Sigmoid colon (tissue), 4 donors: ENCODE results near the gene NEB.

ENCODE experiments used
- EP300 ChIP-seq, 4 donors: sonication (generic); formaldehyde crosslinking; IDR thresholded peaks; one replicate each; pipeline ENCODE4 v1.6.1; 2017; ENCODE audit warnings: antibody characterized with exemption in 4 of 4
- POLR2A ChIP-seq, 2 donors: fragments of 450-650 bp; IDR thresholded peaks; one replicate each; pipeline ENCODE4 v1.6.1; 2016; ENCODE audit warnings: antibody characterized with exemption in 2 of 2, mild to moderate bottlenecking in 2 of 2, moderate library complexity in 2 of 2
- TF ChIP-seq, protein P1 (sequence below), 4 experiments: fragments of 450-650 bp in 3 of 4; fragments of 200-600 bp in 1 of 4; IDR thresholded peaks; one replicate each; pipeline ENCODE4 v1.5.1; 2016 to 2019; ENCODE audit warnings: antibody characterized with exemption in 4 of 4, mild to moderate bottlenecking in 3 of 4, moderate library complexity in 2 of 4

DNA sequence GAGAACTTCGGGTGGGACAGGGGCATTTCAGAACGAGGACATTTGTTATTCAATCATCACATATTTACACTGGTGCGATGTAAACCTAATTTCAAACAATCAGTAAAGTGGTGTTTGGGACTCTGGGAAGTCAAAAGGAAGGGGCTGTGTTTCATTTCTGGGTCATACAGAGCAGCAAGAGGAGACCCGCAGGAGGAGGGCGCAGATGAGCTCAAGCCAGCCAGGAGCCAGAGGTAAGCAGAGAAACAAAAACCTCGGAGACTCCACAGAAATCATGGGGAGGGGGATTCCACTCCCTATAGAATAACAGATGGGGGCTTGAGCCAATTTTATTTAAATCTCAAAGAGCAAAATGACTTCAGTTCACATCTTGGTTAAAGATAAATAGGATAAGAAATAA lies 55.4 kb downstream of the NEB start:
- TF ChIP-seq POLR2A (IDR thresholded peaks at IDR 0.05) = no peak
- TF ChIP-seq, protein P1, sequence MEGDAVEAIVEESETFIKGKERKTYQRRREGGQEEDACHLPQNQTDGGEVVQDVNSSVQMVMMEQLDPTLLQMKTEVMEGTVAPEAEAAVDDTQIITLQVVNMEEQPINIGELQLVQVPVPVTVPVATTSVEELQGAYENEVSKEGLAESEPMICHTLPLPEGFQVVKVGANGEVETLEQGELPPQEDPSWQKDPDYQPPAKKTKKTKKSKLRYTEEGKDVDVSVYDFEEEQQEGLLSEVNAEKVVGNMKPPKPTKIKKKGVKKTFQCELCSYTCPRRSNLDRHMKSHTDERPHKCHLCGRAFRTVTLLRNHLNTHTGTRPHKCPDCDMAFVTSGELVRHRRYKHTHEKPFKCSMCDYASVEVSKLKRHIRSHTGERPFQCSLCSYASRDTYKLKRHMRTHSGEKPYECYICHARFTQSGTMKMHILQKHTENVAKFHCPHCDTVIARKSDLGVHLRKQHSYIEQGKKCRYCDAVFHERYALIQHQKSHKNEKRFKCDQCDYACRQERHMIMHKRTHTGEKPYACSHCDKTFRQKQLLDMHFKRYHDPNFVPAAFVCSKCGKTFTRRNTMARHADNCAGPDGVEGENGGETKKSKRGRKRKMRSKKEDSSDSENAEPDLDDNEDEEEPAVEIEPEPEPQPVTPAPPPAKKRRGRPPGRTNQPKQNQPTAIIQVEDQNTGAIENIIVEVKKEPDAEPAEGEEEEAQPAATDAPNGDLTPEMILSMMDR (IDR thresholded peaks at IDR 0.05) = no peak
- no peak for TF ChIP-seq EP300 (IDR thresholded peaks at IDR 0.05)
